HEK293 (cell line): ENCODE results near the gene CD33.
"Not testable (repeated sequence)": the region's sequence is repeated elsewhere in the genome, so short reads cannot be mapped to it uniquely, and the experiment has no call there.

Experiments used
- CTCF ChIA-PET: fragments of 350-600 bp; formaldehyde crosslinking; extraction: SDS; loops from one replicate; lab custom pipeline; 2021; ENCODE audit warnings: antibody characterized with exemption; lab: Yijun Ruan, JAX
- POLR2A ChIA-PET: fragments of 300-600 bp; formaldehyde crosslinking; extraction: SDS; loops from one replicate; lab custom pipeline; 2020; ENCODE audit warnings: antibody characterized with exemption, inconsistent platforms; lab: Yijun Ruan, JAX
- H3K27ac ChIP-seq: fragments of 200-500 bp; sonication (Bioruptor generic); 2 replicates; pipeline ENCODE4 v1.5.1; 2014; ENCODE audit warnings: low read depth, low read length, control low read depth, inconsistent platforms; ENCODE audit errors: extremely low read depth
- H3K36me3 ChIP-seq, 2 experiments: fragments of 200-500 bp in 1 of 2; sonication (Bioruptor generic) in 1 of 2; 1 replicate in 1 of 2; 2 replicates in 1 of 2; pipeline ENCODE4 v1.5.1; 2014 to 2017; ENCODE audit warnings: inconsistent platforms in 2 of 2, low read length in 2 of 2; ENCODE audit not compliant: control insufficient read depth in 2 of 2, insufficient read depth in 1 of 2
- H3K4me1 ChIP-seq: fragments of 200-500 bp; sonication (Bioruptor generic); 2 replicates; pipeline ENCODE4 v1.5.1; 2014; ENCODE audit warnings: mild to moderate bottlenecking, low read length, inconsistent platforms; ENCODE audit not compliant: control insufficient read depth, insufficient read depth
- H3K4me3 ChIP-seq: 2 replicates; pipeline ENCODE4 v1.5.1; 2011; ENCODE audit warnings: low read depth, mild to moderate bottlenecking, control low read depth, low read length, moderate library complexity
- H3K9me3 ChIP-seq: fragments of 200-500 bp; sonication (Bioruptor generic); 2 replicates; pipeline ENCODE4 v1.5.1; 2014; ENCODE audit warnings: low read depth, low read length, inconsistent platforms; ENCODE audit not compliant: control insufficient read depth, insufficient read depth
- KLF1 ChIP-seq: fragments of 450-650 bp; formaldehyde crosslinking; IDR thresholded peaks from 2 replicates; pipeline ENCODE4 v1.5.1; 2016; ENCODE audit warnings: missing biosample characterization, missing genetic modification characterization
- KLF7 ChIP-seq: fragments of 450-650 bp; formaldehyde crosslinking; IDR thresholded peaks from 2 replicates; pipeline ENCODE4 v1.5.1; 2016; ENCODE audit warnings: missing biosample characterization, missing genetic modification characterization, borderline replicate concordance
- KLF8 ChIP-seq: fragments of 450-650 bp; formaldehyde crosslinking; IDR thresholded peaks from 2 replicates; pipeline ENCODE4 v1.5.1; 2016; ENCODE audit warnings: missing biosample characterization, missing genetic modification characterization
- KLF9 ChIP-seq: fragments of 450-650 bp; formaldehyde crosslinking; IDR thresholded peaks from 2 replicates; pipeline ENCODE4 v1.5.1; 2016; ENCODE audit warnings: missing biosample characterization, missing genetic modification characterization, low read depth
- OSR2 ChIP-seq: fragments of 450-650 bp; formaldehyde crosslinking; IDR thresholded peaks from 2 replicates; pipeline ENCODE4 v1.5.1; 2016; ENCODE audit warnings: missing biosample characterization, missing genetic modification characterization
- OVOL3 ChIP-seq: fragments of 450-650 bp; formaldehyde crosslinking; IDR thresholded peaks from 2 replicates; pipeline ENCODE4 v1.5.1; 2016; ENCODE audit warnings: missing biosample characterization, missing genetic modification characterization
- PBX3 ChIP-seq: sonication (generic); formaldehyde crosslinking; IDR thresholded peaks from 2 replicates; pipeline ENCODE4 v1.8.1; 2022; ENCODE audit warnings: mild to moderate bottlenecking, moderate library complexity, missing genetic modification reagents
- TSHZ1 ChIP-seq: fragments of 450-650 bp; formaldehyde crosslinking; IDR thresholded peaks from 2 replicates; pipeline ENCODE4 v1.5.1; 2016; ENCODE audit warnings: missing biosample characterization, missing genetic modification characterization, borderline replicate concordance
- YY2 ChIP-seq: fragments of 450-650 bp; formaldehyde crosslinking; IDR thresholded peaks from 2 replicates; pipeline ENCODE4 v1.5.1; 2016; ENCODE audit warnings: missing biosample characterization, missing genetic modification characterization
- ZNF24 ChIP-seq: fragments of 450-650 bp; formaldehyde crosslinking; IDR thresholded peaks from 2 replicates; pipeline ENCODE4 v1.5.1; 2016; ENCODE audit warnings: missing biosample characterization, missing genetic modification characterization
- ZNF391 ChIP-seq: fragments of 450-650 bp; formaldehyde crosslinking; IDR thresholded peaks from 2 replicates; pipeline ENCODE4 v1.5.1; 2016; ENCODE audit warnings: low read depth, missing biosample characterization, missing genetic modification characterization, borderline replicate concordance
- ZNF473 ChIP-seq: fragments of 450-650 bp; formaldehyde crosslinking; IDR thresholded peaks from 2 replicates; pipeline ENCODE4 v1.5.1; 2017; ENCODE audit warnings: missing biosample characterization, missing genetic modification characterization
- ZNF521 ChIP-seq: fragments of 450-650 bp; formaldehyde crosslinking; IDR thresholded peaks from 2 replicates; pipeline ENCODE4 v1.5.1; 2017; ENCODE audit warnings: missing biosample characterization, mild to moderate bottlenecking, missing genetic modification characterization
- TF ChIP-seq, protein P1 (sequence below): fragments of 450-650 bp; formaldehyde crosslinking; IDR thresholded peaks from 2 replicates; pipeline ENCODE4 v1.5.1; 2016; ENCODE audit warnings: missing biosample characterization, missing genetic modification characterization
- TF ChIP-seq, protein P2 (sequence below): fragments of 450-650 bp; formaldehyde crosslinking; IDR thresholded peaks from 2 replicates; pipeline ENCODE4 v1.5.1; 2016; ENCODE audit warnings: missing biosample characterization, missing genetic modification characterization
- TF ChIP-seq, protein P3 (sequence below): fragments of 450-650 bp; IDR thresholded peaks from 2 replicates; pipeline ENCODE4 v1.5.1; 2018; ENCODE audit warnings: missing biosample characterization, mild to moderate bottlenecking, missing genetic modification characterization
- TF ChIP-seq, protein P4 (sequence below): fragments of 450-650 bp; formaldehyde crosslinking; IDR thresholded peaks from 2 replicates; pipeline ENCODE4 v1.5.1; 2016; ENCODE audit warnings: missing biosample characterization, missing genetic modification characterization

Gene CD33

DNA sequence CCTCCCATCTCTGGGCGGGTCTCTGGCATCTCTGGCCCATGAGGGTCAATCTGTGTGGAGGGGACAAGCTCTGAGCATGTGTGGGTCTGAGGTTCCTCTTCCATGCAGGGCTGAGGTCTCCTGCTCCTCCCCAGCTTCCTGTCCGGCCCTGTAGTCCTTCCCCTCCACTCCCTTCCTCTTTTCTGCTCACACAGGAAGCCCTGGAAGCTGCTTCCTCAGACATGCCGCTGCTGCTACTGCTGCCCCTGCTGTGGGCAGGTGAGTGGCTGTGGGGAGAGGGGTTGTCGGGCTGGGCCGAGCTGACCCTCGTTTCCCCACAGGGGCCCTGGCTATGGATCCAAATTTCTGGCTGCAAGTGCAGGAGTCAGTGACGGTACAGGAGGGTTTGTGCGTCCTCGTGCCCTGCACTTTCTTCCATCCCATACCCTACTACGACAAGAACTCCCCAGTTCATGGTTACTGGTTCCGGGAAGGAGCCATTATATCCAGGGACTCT lies at the start of gene CD33:
Gene CD33, plus strand, starts transcription at position 183 of the 496 bp plus-strand sequence. Its CDS starts 39 bp downstream, at position 222.
- H3K27ac ChIP-seq, H3K36me3 ChIP-seq, H3K9me3 ChIP-seq, H3K4me3 ChIP-seq, POLR2A ChIA-PET, H3K4me1 ChIP-seq: not testable (repeated sequence)
- CTCF ChIA-PET: interaction anchor here (1.3 kb wide), 1 partner anchor 35 kb away, joined by 4 read pairs; no protein-coding TSS in a partner anchor

DNA sequence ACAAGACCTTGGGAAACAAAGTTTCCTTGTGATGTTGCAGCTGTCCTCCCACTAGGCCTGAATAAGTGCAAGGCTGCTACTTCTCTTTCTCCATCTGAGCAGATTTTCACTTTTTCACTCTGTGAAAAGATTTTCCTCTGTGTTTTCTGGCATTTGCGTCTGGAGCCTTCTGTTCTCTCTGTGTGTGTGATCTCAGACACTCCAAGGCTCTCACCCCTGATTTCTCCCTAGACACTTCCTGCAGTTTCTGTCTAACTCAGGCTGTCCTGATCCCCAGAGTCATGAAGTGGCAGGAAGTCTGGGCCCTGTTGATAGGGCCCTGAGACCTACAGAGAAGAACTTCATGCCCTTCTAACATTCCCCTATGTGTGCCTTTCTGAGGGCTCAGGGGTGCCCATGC lies 45.6 kb upstream of the CD33 start:
- no peaks in the 10 kb centered on the region for H3K9me3 ChIP-seq
- POLR2A ChIA-PET: no interaction called here
- H3K4me3 ChIP-seq: no peak overlapping the region
- H3K27ac ChIP-seq: no peak overlapping the region
- H3K4me1 ChIP-seq: no peaks in the 10 kb centered on the region
- TF ChIP-seq OVOL3 (tag by site-specific recombination): no peak
- TF ChIP-seq, all 188 proteins: peak for 0
- no peaks in the 10 kb centered on the region for H3K36me3 ChIP-seq
- CTCF ChIA-PET: interaction anchor here (1.0 to 1.4 kb wide), 3 partner anchors 11 to 80 kb away, joined by 3 to 5 read pairs (median 4); no protein-coding TSS in a partner anchor

DNA sequence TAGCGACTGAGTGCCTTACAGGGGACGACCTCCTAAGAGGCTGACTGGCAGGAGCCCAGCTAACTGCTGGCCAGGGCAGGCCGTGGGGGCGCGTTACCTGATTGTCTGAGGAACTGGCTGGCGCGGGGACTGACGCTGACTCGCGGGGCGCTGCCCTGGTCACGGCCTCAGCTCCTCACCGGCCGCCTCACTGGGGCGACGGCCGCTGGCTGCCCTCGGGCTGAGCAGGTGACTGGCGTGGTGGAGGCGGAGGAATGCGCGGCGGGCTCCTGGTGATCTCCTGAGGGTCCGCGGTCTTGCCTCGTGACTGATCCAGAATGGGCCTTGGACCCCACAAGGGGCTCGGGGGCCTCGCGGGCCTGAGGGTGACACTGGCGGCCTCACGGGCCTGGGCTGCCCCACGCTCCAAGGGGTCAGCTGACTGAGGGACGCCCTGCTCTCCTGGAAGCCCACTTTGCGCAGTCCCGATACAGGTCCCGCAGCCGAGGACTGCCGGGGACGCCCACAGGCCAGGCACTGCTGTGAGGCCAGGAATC lies 43.4 kb upstream of the CD33 start:
- Histone ChIP-seq H3K36me3 (no peaks in the 10 kb centered on the region), H3K4me3 (no peak overlapping the region), H3K9me3 (no peaks in the 10 kb centered on the region), H3K27ac (no peak overlapping the region), H3K4me1 (no peaks in the 10 kb centered on the region)
- POLR2A ChIA-PET: no interaction called here
- CTCF ChIA-PET: no interaction called here
- TF ChIP-seq KLF9 (tag by site-specific recombination) (no peak), KLF1 (tag by site-specific recombination) (no peak), OSR2 (tag by site-specific recombination) (no peak), KLF7 (tag by site-specific recombination) (no peak), PBX3 (CRISPR knock-in tag) (no peak), KLF8 (tag by site-specific recombination) (no peak), ZNF473 (tag by site-specific recombination) (no peak), ZNF24 (tag by site-specific recombination) (no peak), ZNF521 (tag by site-specific recombination) (no peak), ZNF391 (tag by site-specific recombination) (no peak), YY2 (tag by site-specific recombination) (no peak), TSHZ1 (tag by site-specific recombination) (no peak)
- TF ChIP-seq, protein P1, sequence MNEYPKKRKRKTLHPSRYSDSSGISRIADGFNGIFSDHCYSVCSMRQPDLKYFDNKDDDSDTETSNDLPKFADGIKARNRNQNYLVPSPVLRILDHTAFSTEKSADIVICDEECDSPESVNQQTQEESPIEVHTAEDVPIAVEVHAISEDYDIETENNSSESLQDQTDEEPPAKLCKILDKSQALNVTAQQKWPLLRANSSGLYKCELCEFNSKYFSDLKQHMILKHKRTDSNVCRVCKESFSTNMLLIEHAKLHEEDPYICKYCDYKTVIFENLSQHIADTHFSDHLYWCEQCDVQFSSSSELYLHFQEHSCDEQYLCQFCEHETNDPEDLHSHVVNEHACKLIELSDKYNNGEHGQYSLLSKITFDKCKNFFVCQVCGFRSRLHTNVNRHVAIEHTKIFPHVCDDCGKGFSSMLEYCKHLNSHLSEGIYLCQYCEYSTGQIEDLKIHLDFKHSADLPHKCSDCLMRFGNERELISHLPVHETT (tag by site-specific recombination): no peak
- TF ChIP-seq, protein P2, sequence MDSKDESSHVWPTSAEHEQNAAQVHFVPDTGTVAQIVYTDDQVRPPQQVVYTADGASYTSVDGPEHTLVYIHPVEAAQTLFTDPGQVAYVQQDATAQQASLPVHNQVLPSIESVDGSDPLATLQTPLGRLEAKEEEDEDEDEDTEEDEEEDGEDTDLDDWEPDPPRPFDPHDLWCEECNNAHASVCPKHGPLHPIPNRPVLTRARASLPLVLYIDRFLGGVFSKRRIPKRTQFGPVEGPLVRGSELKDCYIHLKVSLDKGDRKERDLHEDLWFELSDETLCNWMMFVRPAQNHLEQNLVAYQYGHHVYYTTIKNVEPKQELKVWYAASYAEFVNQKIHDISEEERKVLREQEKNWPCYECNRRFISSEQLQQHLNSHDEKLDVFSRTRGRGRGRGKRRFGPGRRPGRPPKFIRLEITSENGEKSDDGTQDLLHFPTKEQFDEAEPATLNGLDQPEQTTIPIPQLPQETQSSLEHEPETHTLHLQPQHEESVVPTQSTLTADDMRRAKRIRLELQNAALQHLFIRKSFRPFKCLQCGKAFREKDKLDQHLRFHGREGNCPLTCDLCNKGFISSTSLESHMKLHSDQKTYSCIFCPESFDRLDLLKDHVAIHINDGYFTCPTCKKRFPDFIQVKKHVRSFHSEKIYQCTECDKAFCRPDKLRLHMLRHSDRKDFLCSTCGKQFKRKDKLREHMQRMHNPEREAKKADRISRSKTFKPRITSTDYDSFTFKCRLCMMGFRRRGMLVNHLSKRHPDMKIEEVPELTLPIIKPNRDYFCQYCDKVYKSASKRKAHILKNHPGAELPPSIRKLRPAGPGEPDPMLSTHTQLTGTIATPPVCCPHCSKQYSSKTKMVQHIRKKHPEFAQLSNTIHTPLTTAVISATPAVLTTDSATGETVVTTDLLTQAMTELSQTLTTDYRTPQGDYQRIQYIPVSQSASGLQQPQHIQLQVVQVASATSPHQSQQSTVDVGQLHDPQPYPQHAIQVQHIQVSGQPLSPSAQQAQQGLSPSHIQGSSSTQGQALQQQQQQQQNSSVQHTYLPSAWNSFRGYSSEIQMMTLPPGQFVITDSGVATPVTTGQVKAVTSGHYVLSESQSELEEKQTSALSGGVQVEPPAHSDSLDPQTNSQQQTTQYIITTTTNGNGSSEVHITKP (tag by site-specific recombination): no peak
- TF ChIP-seq, protein P3, sequence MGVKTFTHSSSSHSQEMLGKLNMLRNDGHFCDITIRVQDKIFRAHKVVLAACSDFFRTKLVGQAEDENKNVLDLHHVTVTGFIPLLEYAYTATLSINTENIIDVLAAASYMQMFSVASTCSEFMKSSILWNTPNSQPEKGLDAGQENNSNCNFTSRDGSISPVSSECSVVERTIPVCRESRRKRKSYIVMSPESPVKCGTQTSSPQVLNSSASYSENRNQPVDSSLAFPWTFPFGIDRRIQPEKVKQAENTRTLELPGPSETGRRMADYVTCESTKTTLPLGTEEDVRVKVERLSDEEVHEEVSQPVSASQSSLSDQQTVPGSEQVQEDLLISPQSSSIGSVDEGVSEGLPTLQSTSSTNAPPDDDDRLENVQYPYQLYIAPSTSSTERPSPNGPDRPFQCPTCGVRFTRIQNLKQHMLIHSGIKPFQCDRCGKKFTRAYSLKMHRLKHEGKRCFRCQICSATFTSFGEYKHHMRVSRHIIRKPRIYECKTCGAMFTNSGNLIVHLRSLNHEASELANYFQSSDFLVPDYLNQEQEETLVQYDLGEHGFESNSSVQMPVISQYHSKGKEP (tag by site-specific recombination): no peak
- TF ChIP-seq, protein P4, sequence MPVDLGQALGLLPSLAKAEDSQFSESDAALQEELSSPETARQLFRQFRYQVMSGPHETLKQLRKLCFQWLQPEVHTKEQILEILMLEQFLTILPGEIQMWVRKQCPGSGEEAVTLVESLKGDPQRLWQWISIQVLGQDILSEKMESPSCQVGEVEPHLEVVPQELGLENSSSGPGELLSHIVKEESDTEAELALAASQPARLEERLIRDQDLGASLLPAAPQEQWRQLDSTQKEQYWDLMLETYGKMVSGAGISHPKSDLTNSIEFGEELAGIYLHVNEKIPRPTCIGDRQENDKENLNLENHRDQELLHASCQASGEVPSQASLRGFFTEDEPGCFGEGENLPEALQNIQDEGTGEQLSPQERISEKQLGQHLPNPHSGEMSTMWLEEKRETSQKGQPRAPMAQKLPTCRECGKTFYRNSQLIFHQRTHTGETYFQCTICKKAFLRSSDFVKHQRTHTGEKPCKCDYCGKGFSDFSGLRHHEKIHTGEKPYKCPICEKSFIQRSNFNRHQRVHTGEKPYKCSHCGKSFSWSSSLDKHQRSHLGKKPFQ (tag by site-specific recombination): no peak
